Erythroblast (primary cell): ENCODE measurements around the gene GNB1L.

Experiments
- DNase-seq, 2 experiments: peaks; one replicate each; lab custom pipeline; 2025; lab: John Stamatoyannopoulos, UW
- GATA1 ChIP-seq: IDR thresholded peaks from 2 replicates; pipeline ENCODE4 v1.6.1; 2011; ENCODE audit warnings: low read depth, mild to moderate bottlenecking, control low read depth, low read length, moderate library complexity
- POLR2A ChIP-seq: IDR thresholded peaks from 2 replicates; pipeline ENCODE4 v1.6.1; 2011; ENCODE audit warnings: mild to moderate bottlenecking, low read length

The GNB1L gene

GRCh38 chr22:19893363-19893762 is 38.7 kb upstream of the GNB1L start:
- TF ChIP-seq GATA1 (no peak), POLR2A (no peak)
- no peak for DNase-seq

GRCh38 chr22:19892925-19893324 is 38.3 kb upstream of the GNB1L start:
- no peak for TF ChIP-seq POLR2A
- no peak for TF ChIP-seq GATA1
- no peak for DNase-seq

- no peak for TF ChIP-seq POLR2A
- TF ChIP-seq GATA1 = no peak
- no peak for DNase-seq
Observed at GRCh38 chr22:19892257-19892879, 37.7 kb upstream of the GNB1L start.

GRCh38 chr22:19891317-19892256 is 36.9 kb upstream of the GNB1L start:
- no peak for TF ChIP-seq POLR2A
- no peak for TF ChIP-seq GATA1
- peak; percentile 29 to 65 for DNase-seq

- no peak for TF ChIP-seq POLR2A
- TF ChIP-seq GATA1 = no peak
- DNase-seq = no peak
Observed at GRCh38 chr22:19890502-19891316, 36.0 kb upstream of the GNB1L start.

- TF ChIP-seq POLR2A = no peak
- TF ChIP-seq GATA1 = no peak
- DNase-seq = no peak
Observed at GRCh38 chr22:19889951-19890350, 35.3 kb upstream of the GNB1L start.

- DNase-seq = no peak
Observed at GRCh38 chr22:19888131-19888746, 33.6 kb upstream of the GNB1L start.

GRCh38 chr22:19887256-19887985 is 32.7 kb upstream of the GNB1L start:
- no peak for DNase-seq
- TF ChIP-seq POLR2A = no peak

More at GRCh38 chr22:19888131-19888746, 33.6 kb upstream of the GNB1L start:
- TF ChIP-seq POLR2A = no peak
- TF ChIP-seq GATA1 = no peak

- no peak for TF ChIP-seq GATA1
- no peak for TF ChIP-seq POLR2A
- DNase-seq = no peak
Observed at GRCh38 chr22:19886605-19887255, 32.1 kb upstream of the GNB1L start.

GRCh38 chr22:19885841-19886592 is 31.3 kb upstream of the GNB1L start:
- TF ChIP-seq GATA1 (no peak), POLR2A (no peak)

GRCh38 chr22:19884954-19885751 is 30.5 kb upstream of the GNB1L start:
- TF ChIP-seq POLR2A = no peak
- no peak for TF ChIP-seq GATA1

More at GRCh38 chr22:19885841-19886592, 31.3 kb upstream of the GNB1L start:
- DNase-seq = no peak

More at GRCh38 chr22:19884954-19885751, 30.5 kb upstream of the GNB1L start:
- no peak for DNase-seq
